ENCODE results near the gene PTPN2.

- no peak for TF ChIP-seq EZH2 (IDR thresholded peaks at IDR 0.05)
- TF ChIP-seq POLR2AphosphoS5 (IDR thresholded peaks at IDR 0.05; ENCODE audit: borderline replicate concordance, low read depth, low read length): no peak
Observed at GRCh38 chr18:12842459-12843380, 41.3 kb downstream of the PTPN2 start.

All from SK-N-MC (cell line).